ENCODE results near the gene HAAO. TPM values are rescaled to one million over a fixed set of nuclear protein-coding genes. Genes with fewer than 3 reads are reported as not detected.
"Not testable (repeated sequence)": the region's sequence is repeated elsewhere in the genome, so short reads cannot be mapped to it uniquely, and the experiment has no call there.

Gene HAAO
- total RNA-seq, 1 experiment from 2014 or later: not detected

GRCh38 chr2:42752314-42752713, 40.1 kb downstream of the HAAO start:
- DNase-seq (ENCODE audit: low read depth): no peak

- no peak for DNase-seq (ENCODE audit: low read depth)
Observed at GRCh38 chr2:42748840-42749239, 43.5 kb downstream of the HAAO start.

- no peak for DNase-seq (ENCODE audit: low read depth)
Observed at GRCh38 chr2:42747422-42747821, 45.0 kb downstream of the HAAO start.

- DNase-seq (ENCODE audit: low read depth): no peak
Observed at GRCh38 chr2:42744545-42745082, 47.8 kb downstream of the HAAO start.

- DNase-seq (ENCODE audit: low read depth): no peak
Observed at GRCh38 chr2:42743659-42743990, 48.8 kb downstream of the HAAO start.

GRCh38 chr2:42742740-42743658, 49.4 kb downstream of the HAAO start:
- peak; percentile 30 for DNase-seq (ENCODE audit: low read depth)

- no peak for DNase-seq (ENCODE audit: low read depth)
Observed at GRCh38 chr2:42741140-42741539, 51.2 kb downstream of the HAAO start.

- no peak for DNase-seq (ENCODE audit: low read depth)
Observed at GRCh38 chr2:42736598-42737322, 55.6 kb downstream of the HAAO start.

- DNase-seq (ENCODE audit: low read depth): no peak
Observed at GRCh38 chr2:42733852-42734251, 58.5 kb downstream of the HAAO start.

- DNase-seq (ENCODE audit: low read depth): not testable (repeated sequence)
Observed at GRCh38 chr2:42731316-42731715, 61.1 kb downstream of the HAAO start.

GRCh38 chr2:42726680-42727079, 65.7 kb downstream of the HAAO start:
- DNase-seq (ENCODE audit: low read depth): no peak

- DNase-seq (ENCODE audit: low read depth): no peak
Observed at GRCh38 chr2:42725657-42726056, 66.7 kb downstream of the HAAO start.

GRCh38 chr2:42724886-42725285, 67.5 kb downstream of the HAAO start:
- no peak for DNase-seq (ENCODE audit: low read depth)

GRCh38 chr2:42723465-42723864, 68.9 kb downstream of the HAAO start:
- DNase-seq (ENCODE audit: low read depth): no peak

- peak; percentile 89 for DNase-seq (ENCODE audit: low read depth)
Observed at GRCh38 chr2:42722320-42723190, 69.8 kb downstream of the HAAO start.

- no peak for DNase-seq (ENCODE audit: low read depth)
Observed at GRCh38 chr2:42721898-42722297, 70.5 kb downstream of the HAAO start.

Other genes starting within 250 kb of the HAAO start
- gene MTA3, start 224.0 kb downstream of the HAAO start, total RNA-seq (2014; rRNA removed; shearing (Covaris generic)): 14.6 and 25.0 TPM in 2 replicates
- gene OXER1, start 28.4 kb downstream of the HAAO start, total RNA-seq (2014; rRNA removed; shearing (Covaris generic)): not detected in 2 replicates